ENCODE measurements around the gene RAPGEF3.
A peak's percentile ranks its signal among the peaks of the same experiment; 100 is the strongest.

RAPGEF3 gene

DNA sequence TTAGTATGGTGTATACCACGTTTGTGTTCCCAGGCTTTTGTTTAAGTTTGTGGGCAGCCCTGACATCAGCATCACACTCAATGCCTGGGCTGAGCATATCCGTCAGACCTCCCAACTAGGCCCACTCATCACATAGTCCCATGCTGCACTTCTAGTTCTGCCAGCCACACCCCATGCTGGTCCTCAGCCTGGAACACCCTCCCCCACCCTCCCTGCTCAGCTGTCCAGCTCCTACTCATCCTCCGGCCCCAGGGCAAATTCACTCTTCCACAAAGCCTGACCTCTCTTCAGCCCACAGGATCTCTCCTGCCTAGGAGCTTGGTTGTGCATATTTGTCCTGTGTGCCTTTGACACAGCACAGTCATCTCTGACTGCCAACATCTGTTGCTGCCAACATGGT is 29.4 kb downstream of the RAPGEF3 start:
- Histone ChIP-seq H3K4me2 (ENCODE audit: low read length) (no peak overlapping the region), H3K9me3 (ENCODE audit: control insufficient read depth, low read length) (no peaks in the 10 kb centered on the region), H3K9ac (no peak overlapping the region), H3K27me3 (ENCODE audit: control insufficient read depth, insufficient read depth, low read length) (no peaks in the 10 kb centered on the region), H3K4me1 (peaks cover 18% of the 10 kb centered on the region), H3K4me3 (ENCODE audit: low read depth, low read length) (no peak overlapping the region), H3K27ac (no peak overlapping the region), H2AFZ (no peak overlapping the region), H3K36me3 (ENCODE audit: control insufficient read depth, insufficient read depth, low read length) (no peaks in the 10 kb centered on the region), H3K79me2 (no peaks in the 10 kb centered on the region)
- TF ChIP-seq, protein P1, sequence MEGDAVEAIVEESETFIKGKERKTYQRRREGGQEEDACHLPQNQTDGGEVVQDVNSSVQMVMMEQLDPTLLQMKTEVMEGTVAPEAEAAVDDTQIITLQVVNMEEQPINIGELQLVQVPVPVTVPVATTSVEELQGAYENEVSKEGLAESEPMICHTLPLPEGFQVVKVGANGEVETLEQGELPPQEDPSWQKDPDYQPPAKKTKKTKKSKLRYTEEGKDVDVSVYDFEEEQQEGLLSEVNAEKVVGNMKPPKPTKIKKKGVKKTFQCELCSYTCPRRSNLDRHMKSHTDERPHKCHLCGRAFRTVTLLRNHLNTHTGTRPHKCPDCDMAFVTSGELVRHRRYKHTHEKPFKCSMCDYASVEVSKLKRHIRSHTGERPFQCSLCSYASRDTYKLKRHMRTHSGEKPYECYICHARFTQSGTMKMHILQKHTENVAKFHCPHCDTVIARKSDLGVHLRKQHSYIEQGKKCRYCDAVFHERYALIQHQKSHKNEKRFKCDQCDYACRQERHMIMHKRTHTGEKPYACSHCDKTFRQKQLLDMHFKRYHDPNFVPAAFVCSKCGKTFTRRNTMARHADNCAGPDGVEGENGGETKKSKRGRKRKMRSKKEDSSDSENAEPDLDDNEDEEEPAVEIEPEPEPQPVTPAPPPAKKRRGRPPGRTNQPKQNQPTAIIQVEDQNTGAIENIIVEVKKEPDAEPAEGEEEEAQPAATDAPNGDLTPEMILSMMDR (IDR thresholded peaks at IDR 0.05), result no peak

DNA sequence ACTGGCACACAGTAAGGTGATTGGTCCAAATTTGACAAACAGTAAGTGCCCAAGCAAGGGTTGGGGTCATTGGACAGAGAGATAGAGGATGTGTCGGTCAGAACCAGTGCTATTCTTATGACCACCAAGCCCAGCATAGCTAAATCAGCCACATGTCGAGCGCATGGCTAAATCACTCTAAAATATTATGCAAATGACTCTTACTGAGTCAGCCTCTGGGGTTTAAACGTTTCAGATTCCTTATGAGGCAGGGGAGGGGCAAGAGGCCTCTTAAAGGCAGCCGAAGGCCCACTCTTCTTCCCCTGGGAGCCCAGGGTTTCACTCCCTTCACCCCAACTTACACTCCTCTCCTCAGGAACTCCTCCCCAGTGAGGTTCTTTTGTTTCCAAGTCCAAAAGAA is 32.8 kb downstream of the RAPGEF3 start:
- Histone ChIP-seq H3K36me3 (ENCODE audit: control insufficient read depth, insufficient read depth, low read length) (no peaks in the 10 kb centered on the region), H3K9ac (no peak overlapping the region), H3K79me2 (no peaks in the 10 kb centered on the region), H3K4me2 (ENCODE audit: low read length) (no peak overlapping the region), H3K9me3 (ENCODE audit: control insufficient read depth, low read length) (no peaks in the 10 kb centered on the region), H3K27me3 (ENCODE audit: control insufficient read depth, insufficient read depth, low read length) (no peaks in the 10 kb centered on the region), H3K4me1 (peaks cover 33% of the 10 kb centered on the region), H3K4me3 (ENCODE audit: low read depth, low read length) (no peak overlapping the region), H2AFZ (no peak overlapping the region), H3K27ac (no peak overlapping the region)
- TF ChIP-seq, protein P1 (IDR thresholded peaks at IDR 0.05), result no peak

DNA sequence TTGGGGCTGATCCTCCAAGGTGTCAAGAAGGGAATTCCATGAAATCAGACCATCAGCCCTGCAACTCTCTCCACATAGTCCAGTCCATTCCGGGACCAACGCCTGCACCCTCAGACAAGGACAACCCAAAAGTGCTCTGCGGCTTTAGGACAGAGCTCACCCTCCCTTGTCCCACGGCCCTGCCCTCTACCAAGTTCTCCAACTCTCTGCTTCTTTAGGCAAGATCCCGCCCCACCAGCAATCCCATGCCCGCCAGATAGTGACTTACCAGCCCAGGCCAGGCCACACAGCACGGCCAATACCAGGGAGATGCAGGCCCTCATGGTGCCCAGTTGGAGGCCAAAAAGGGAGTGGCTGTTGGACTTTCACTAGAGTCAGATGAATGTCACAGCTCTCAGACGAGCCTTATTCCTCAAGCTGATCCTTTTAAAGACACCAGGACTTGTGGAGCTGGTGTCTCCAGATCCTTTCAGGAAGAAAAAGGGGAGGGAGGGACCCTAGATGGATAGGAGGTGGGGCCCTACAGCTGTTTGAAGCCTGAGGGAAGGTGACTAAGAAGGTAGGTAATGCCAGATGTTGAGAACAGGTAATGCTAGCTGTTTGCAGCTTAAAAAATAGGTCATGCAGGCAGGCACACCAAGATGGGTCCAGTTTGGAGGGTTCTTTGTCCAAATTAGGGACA is 33.4 kb downstream of the RAPGEF3 start, which contains the start of gene ENDOU:
ENDOU (minus strand) TSS at position 400 of the 682 bp plus-strand sequence; CDS start at position 323, 77 bp downstream.
- no peak within 1 kb of the TSS for H3K4me3 ChIP-seq (ENCODE audit: low read depth, low read length)
- TF ChIP-seq, protein P1 (IDR thresholded peaks at IDR 0.05), result no peak
- no peak within 1 kb of the TSS for H3K9ac ChIP-seq
- no peak within 1 kb of the TSS for H2AFZ ChIP-seq
- no peak within 1 kb of the TSS for H3K27ac ChIP-seq
- H3K4me2 ChIP-seq (ENCODE audit: low read length), result no peak within 1 kb of the TSS
- no peaks in the 10 kb centered on the region for H3K79me2 ChIP-seq
- no peaks in the 10 kb centered on the region for H3K9me3 ChIP-seq (ENCODE audit: control insufficient read depth, low read length)
- no peaks in the 10 kb centered on the region for H3K36me3 ChIP-seq (ENCODE audit: control insufficient read depth, insufficient read depth, low read length)
- H3K27me3 ChIP-seq (ENCODE audit: control insufficient read depth, insufficient read depth, low read length), result no peaks in the 10 kb centered on the region
- H3K4me1 ChIP-seq, result peaks cover 27% of the 10 kb centered on the region

DNA sequence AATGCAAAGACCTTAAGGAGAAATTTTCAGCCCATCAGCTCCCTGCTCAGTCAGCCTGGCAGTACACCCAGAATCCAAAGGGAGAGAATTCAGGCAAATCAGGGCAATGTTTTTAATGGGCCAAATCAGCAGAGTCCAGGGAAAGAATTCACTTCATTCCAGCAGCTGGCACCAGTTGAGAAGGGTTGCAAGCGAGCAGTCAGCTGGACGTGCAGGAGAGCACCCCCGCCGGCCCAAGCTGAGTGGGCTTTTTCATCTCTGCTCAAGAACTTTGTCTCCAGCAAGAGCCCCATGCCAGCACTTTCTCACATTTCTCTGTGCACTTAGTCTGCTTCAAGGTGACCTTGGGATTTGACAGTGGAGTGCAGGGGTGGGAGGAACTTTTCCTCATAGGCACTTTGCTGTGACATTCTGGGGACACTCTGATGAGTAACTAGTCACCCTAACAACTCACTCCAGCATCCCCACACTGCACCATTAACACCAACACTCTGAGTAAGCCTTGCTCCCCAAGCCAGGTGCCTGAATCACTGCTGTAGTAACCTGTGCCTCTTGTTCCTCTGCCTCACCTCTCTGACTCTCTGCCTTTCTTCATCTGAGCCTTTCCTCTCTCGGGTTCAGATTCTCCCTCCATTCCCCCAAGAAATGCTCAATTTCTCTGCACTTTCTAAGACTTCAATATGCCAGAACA is 35.6 kb downstream of the RAPGEF3 start:
- H3K4me1 ChIP-seq, result peaks cover 19% of the 10 kb centered on the region
- no peaks in the 10 kb centered on the region for H3K79me2 ChIP-seq
- TF ChIP-seq, protein P1 (IDR thresholded peaks at IDR 0.05), result no peak
- no peaks in the 10 kb centered on the region for H3K9me3 ChIP-seq (ENCODE audit: control insufficient read depth, low read length)
- H3K9ac ChIP-seq, result no peak overlapping the region
- H3K27ac ChIP-seq, result peak overlapping the region; percentile 8
- no peaks in the 10 kb centered on the region for H3K36me3 ChIP-seq (ENCODE audit: control insufficient read depth, insufficient read depth, low read length)
- H3K4me2 ChIP-seq (ENCODE audit: low read length), result no peak overlapping the region
- H3K27me3 ChIP-seq (ENCODE audit: control insufficient read depth, insufficient read depth, low read length), result no peaks in the 10 kb centered on the region
- no peak overlapping the region for H3K4me3 ChIP-seq (ENCODE audit: low read depth, low read length)
- peak overlapping the region; percentile 4 for H2AFZ ChIP-seq

Measured in parathyroid adenoma (tissue), 2 donors.